HG02678 (cell line): ENCODE results near the gene UBXN11.
A peak's percentile ranks its signal among the peaks of the same experiment; 100 is the strongest.

Source experiments
- ATAC-seq: cut with Tn5 transposase; IDR thresholded peaks from one replicate; pipeline ENCODE4 v1.9.1; 2021; ENCODE audit warnings: mild to moderate bottlenecking, moderate library complexity; ENCODE audit not compliant: unreplicated experiment

The UBXN11 gene, protein sequence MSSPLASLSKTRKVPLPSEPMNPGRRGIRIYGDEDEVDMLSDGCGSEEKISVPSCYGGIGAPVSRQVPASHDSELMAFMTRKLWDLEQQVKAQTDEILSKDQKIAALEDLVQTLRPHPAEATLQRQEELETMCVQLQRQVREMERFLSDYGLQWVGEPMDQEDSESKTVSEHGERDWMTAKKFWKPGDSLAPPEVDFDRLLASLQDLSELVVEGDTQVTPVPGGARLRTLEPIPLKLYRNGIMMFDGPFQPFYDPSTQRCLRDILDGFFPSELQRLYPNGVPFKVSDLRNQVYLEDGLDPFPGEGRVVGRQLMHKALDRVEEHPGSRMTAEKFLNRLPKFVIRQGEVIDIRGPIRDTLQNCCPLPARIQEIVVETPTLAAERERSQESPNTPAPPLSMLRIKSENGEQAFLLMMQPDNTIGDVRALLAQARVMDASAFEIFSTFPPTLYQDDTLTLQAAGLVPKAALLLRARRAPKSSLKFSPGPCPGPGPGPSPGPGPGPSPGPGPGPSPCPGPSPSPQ

GRCh38 chr1:26306290-26307229 lies at the start of gene UBXN11:
Gene UBXN11 (minus strand): TSS chr1:26306636. CDS start chr1:26302883, 3,753 bp downstream.
- peak; percentile 98 for ATAC-seq

GRCh38 chr1:26356106-26356505 lies 49.7 kb upstream of the UBXN11 start:
- ATAC-seq = no peak

DNA sequence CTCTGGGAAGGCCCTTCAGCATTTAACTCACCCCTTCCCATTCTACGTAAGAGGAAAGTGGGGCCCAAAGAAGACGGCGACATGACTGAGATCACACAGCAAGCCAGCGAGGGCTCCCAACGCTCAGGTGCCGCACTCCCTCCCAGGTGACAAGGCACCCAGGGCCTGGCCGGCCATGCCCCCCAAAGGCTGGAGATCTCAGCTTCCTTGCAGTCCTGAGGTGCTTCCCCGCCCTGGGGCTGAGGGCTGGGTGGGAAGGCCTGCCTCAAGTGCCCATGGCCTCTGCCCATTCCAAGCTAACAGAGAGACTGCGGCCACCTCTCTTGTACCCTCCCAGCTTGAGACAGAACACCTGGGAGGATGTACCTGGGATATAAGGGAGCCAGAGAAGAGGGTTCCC lies 48.5 kb upstream of the UBXN11 start:
- no peak for ATAC-seq

DNA sequence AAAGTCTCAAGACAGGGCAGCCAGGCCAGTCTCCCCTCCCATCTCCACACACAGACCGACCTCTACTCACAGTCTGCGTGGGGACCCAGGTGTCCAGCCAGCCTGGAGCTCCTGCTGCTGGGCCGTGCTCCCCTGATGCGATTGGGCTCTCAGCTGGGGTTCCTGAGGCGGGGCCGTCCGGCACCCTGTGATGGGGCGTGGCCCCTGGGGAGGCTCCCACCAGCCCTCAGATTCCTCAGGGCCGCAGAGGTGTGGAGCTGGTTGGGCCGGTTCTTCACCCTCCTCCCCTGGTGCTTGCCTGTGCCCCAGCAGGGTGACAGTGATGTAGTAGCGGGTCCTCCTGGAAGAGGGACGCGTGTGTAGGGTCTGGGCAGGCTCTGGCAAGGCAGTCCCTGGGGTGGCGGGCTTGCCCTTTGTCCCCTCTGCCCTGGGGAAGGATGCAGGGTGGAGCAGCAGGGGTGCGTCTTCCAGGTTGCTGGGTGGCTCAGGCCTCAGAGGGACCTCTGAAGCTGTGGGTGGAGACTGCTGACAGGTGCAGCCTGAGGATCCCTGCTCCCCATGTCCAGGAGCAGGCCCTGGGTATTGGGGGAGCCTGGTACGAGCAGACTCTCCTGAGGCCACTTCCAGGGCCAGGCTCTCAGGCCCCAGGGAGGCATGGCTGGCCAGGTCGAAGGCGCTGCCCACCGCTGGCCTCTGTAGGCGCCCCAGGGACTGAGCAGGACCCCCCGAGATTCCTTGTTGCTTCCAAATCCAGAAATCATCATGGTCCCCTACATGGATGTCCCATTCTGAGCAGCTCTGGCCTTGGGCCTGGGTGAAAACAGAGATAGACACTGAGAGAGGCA lies 47.8 kb upstream of the UBXN11 start, which contains the start of gene CRYBG2:
Gene CRYBG2 (minus strand): TSS at position 155 of the 845 bp plus-strand sequence. CDS start 7,473 bp downstream, outside the sequence.
- no peak for ATAC-seq

GRCh38 chr1:26353210-26353859 lies 46.9 kb upstream of the UBXN11 start:
- no peak for ATAC-seq

DNA sequence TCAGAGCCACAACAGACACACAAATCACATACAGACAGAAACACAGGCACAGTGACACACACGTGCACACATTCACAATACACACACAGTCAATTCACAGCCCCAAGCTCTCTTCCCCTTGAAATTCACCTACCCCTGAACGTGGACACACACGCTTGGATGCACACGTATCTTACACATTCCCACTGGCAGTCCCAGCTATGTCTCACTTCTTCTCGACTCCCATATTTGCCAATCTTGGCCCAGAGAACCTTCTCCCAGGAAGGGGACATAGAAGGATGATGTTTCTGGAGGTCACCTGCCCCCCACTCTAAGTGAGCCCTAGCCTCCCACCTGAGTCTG lies 45.9 kb upstream of the UBXN11 start:
- ATAC-seq = no peak

DNA sequence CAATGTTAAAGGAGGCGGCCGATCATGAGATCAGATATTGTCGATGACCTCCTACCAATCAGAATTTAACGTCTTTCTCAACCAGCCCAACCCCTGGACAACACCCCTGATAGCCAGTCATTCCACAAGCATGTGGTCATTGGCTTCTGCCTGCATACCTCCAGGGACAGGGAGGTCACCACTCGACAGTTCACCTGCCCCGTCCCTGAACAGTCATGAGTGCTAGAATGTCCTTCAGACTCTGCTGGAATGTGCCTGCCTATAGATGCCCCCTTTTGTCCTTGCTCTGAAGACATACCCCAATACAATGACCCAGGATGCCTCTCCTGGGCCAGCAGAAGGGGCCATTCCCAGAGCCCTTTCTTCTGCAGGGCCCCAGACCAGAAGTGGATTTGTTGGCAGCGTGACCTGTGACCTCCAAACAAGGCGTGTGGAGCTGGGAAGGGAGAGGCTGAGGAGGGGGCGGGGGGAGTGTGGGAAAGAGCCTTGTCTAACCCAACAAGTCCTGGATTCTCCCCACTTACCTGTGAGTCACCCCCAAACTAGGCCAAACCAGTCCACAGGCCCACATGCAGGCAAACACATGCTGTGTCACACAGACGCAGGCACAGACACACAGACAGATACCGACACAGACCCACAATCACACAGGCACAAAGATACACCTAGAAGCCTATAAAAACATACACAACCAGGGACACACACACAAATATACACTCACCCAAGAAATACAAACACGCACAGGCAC lies 45.3 kb upstream of the UBXN11 start:
- no peak for ATAC-seq

GRCh38 chr1:26350701-26351589 lies 44.5 kb upstream of the UBXN11 start:
- no peak for ATAC-seq

- ATAC-seq = no peak
Measured at GRCh38 chr1:26350343-26350700, 43.9 kb upstream of the UBXN11 start.

DNA sequence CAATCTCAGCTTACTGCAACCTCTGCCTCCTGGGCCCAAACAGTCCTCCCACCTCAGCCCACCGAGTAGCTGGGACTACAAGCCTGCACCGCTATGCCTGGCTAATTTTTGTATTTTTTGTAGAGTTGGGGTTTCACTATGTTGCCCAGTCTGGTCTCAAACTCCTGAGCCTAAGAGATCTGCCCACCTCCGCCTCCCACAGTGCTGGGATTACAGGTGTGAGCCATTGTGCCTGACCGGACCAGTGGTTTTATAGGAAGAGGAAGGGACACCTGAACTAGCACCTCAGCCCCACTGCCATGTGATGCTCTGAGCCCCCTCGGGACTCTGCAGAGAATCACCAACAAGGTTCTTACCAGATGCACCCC lies 43.4 kb upstream of the UBXN11 start:
- ATAC-seq = no peak

- no peak for ATAC-seq
Measured at GRCh38 chr1:26349188-26349876, 42.9 kb upstream of the UBXN11 start.

- no peak for ATAC-seq
Measured at GRCh38 chr1:26346274-26347033, 40.0 kb upstream of the UBXN11 start.

DNA sequence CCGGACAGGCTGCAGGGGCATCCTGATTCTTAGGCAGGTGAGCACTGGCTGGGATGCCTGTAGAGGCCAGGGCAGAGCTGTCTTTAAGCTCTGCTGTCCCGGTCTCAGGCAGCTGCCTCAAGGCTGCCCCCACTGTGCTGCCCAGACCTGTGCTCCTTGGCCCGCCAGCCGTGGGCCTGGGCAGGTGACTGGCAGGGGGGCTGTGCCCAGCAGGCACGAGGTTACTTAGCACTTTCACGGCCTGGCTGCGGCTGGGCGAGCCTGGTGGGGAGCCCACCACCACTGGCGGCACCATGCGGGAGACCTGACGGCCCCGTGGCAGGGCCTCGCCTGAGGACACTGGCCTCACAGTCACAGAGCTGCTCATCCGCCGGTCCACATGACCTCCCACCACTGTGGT lies 39.3 kb upstream of the UBXN11 start:
- no peak for ATAC-seq

DNA sequence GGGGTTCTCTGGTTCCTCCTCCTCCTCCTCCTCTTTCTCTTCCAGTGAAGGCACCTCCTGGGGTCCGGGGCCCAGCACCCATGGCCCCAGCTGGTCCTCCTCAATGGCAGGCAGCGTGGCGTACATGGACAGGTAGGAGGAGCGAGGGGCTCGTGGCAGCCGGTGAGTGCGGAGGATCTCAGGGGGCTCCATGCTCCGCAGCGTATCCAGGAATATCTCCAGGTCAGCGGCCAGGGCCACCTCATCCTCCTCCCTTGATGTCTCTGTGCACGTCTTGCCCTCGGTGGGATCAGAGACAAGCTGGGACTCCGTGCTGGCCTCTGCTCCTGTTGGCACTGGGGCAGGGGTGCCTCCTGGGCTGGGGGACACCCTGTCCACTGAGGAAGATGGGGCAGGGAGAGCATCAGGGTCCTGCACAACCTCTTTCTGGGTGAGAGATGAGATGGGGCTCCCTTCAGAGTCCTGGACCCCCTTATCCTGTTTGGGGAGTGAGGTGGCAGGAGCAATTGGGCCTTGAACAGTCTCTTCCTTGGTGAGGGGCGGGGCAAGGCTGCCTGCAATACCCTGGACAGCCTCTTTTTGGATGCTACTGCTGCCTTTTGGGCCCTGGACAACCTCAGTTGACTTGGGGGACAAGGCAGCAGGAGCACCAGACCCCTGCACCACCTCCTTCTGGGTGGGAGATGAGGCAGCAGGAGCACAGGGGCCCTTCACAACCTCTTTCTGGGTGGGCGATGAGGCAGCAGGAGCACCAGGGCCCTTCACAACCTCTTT lies 37.9 kb upstream of the UBXN11 start:
- no peak for ATAC-seq

- ATAC-seq = no peak
Measured at GRCh38 chr1:26340047-26340481, 33.6 kb upstream of the UBXN11 start.

DNA sequence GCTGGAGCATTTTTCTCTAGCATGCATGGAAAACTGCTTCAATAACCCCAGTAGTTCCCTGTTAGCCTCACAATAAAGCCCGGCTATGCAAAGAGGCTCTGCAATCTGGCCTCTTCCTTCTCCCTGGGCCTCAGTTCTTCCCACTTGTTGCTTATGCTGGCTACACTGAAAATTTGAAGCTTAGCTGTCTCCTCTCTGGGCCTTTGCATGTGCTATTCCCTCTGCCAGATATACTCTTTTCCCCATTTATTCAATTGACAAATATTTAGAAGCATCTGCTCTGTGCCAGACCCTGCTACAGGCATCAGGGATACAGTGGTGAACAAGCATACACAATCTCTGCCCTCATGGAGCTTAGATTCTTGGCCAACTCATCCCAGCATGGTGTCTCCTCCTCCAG lies 32.2 kb upstream of the UBXN11 start:
- ATAC-seq = no peak
